Liver (tissue), 10 donors: Measurements from ENCODE around the gene STX5. TPM values are rescaled to one million over a fixed set of nuclear protein-coding genes. Genes with fewer than 3 reads are reported as not detected.
A peak's percentile ranks its signal among the peaks of the same experiment; 100 is the strongest.
"Not testable (repeated sequence)": the region's sequence is repeated elsewhere in the genome, so short reads cannot be mapped to it uniquely, and the experiment has no call there.

Experiments
- DNase-seq: peaks from one replicate; pipeline ENCODE4 v3.0.0-alpha.2; 2017; ENCODE audit warnings: low spot score
- H3K27ac ChIP-seq, 2 donors: one replicate each; pipeline ENCODE4 v1.7.0; 2013; ENCODE audit warnings: inconsistent platforms in 2 of 2, low read length in 2 of 2, control low read depth in 1 of 2, low read depth in 1 of 2, mild to moderate bottlenecking in 1 of 2
- H3K27me3 ChIP-seq, 4 donors: one replicate each; pipeline versions ENCODE4 v1.6.1 to v1.7.0; 2013; ENCODE audit warnings: low read length in 3 of 4, inconsistent platforms in 1 of 4, mild to moderate bottlenecking in 1 of 4, moderate library complexity in 1 of 4; ENCODE audit not compliant: control insufficient read depth in 4 of 4, insufficient read depth in 4 of 4
- H3K36me3 ChIP-seq, 4 donors: one replicate each; pipeline versions ENCODE4 v1.6.1 to v1.7.0; 2013; ENCODE audit warnings: low read length in 3 of 4, mild to moderate bottlenecking in 3 of 4, low read depth in 1 of 4, moderate library complexity in 1 of 4; ENCODE audit not compliant: control insufficient read depth in 4 of 4, insufficient read depth in 3 of 4
- H3K4me1 ChIP-seq, 4 donors: one replicate each; pipeline versions ENCODE4 v1.6.1 to v1.7.0; 2013; ENCODE audit warnings: low read length in 3 of 4, mild to moderate bottlenecking in 3 of 4, moderate library complexity in 1 of 4; ENCODE audit not compliant: control insufficient read depth in 4 of 4, insufficient read depth in 4 of 4
- H3K4me3 ChIP-seq, 3 donors: one replicate each; pipeline versions ENCODE4 v1.6.1 to v1.7.0; 2013; ENCODE audit warnings: low read length in 3 of 3, control low read depth in 1 of 3, low read depth in 1 of 3, mild to moderate bottlenecking in 1 of 3
- H3K9ac ChIP-seq, 2 donors: one replicate each; pipeline ENCODE4 v1.7.0; 2013; ENCODE audit warnings: low read length in 2 of 2, mild to moderate bottlenecking in 2 of 2, moderate library complexity in 2 of 2, control low read depth in 1 of 2, low read depth in 1 of 2
- H3K9me3 ChIP-seq, 4 donors: one replicate each; pipeline versions ENCODE4 v1.6.1 to v1.7.0; 2013; ENCODE audit warnings: low read length in 3 of 4; ENCODE audit not compliant: control insufficient read depth in 4 of 4
- FOXA2 ChIP-seq: IDR thresholded peaks from 2 replicates; pipeline ENCODE4 v1.6.1; 2016; ENCODE audit warnings: antibody characterized with exemption
- GABPA ChIP-seq, 2 donors: IDR thresholded peaks in 1 of 2; conservative IDR thresholded peaks in 1 of 2; 2 replicates each; pipeline ENCODE4 v1.6.1; 2016; ENCODE audit warnings: antibody characterized with exemption in 2 of 2, mild to moderate bottlenecking in 1 of 2, moderate library complexity in 1 of 2
- TAF1 ChIP-seq: conservative IDR thresholded peaks from 2 replicates; pipeline ENCODE4 v1.6.1; 2016; ENCODE audit warnings: antibody characterized with exemption, mild to moderate bottlenecking
- WGBS: extraction: QIAGEN DNeasy Blood & Tissue Kit; methylation state at CpG from one replicate; pipeline ENCODE4 v1.1.7; 2013; 5-methylcytosine and 5-hydroxymethylcytosine counted together
- polyA plus RNA-seq, 2 donors: library from polyadenylated mRNA; stranded (reverse) in 1 of 2; unstranded in 1 of 2; fragments of 200-250 nt in 1 of 2; fragments of >200 nt in 1 of 2; fragmentation: Nextera tagmentation in 1 of 2; extraction: Ambion mirVana in 1 of 2; gene quantifications; one replicate each; pipeline versions ENCODE4 v1.2.1 to v1.2.3, GENCODE V29; 2013 to 2015
- small RNA-seq: library from RNA; depleted of rRNA; stranded (forward); fragments of <200 nt; gene quantifications from one replicate; pipeline ENCODE3, GENCODE V24; 2014
- total RNA-seq, 2 donors: library from RNA; depleted of rRNA; stranded (reverse); fragments of >200 nt; gene quantifications; one replicate each; pipeline ENCODE4 v1.2.3, GENCODE V29; 2014
- TF ChIP-seq, protein P1 (sequence below): IDR thresholded peaks from 2 replicates; pipeline ENCODE4 v1.6.1; 2016; ENCODE audit warnings: antibody characterized with exemption
- donor health status: healthy.
- donor health status: healthy.
- donor health status: healthy.
- donor health status: healthy.
- donor health status: healthy.

Gene STX5
- total and polyA plus RNA-seq, 4 donors = 13.6 to 34.1 (median 26.1) TPM

DNA sequence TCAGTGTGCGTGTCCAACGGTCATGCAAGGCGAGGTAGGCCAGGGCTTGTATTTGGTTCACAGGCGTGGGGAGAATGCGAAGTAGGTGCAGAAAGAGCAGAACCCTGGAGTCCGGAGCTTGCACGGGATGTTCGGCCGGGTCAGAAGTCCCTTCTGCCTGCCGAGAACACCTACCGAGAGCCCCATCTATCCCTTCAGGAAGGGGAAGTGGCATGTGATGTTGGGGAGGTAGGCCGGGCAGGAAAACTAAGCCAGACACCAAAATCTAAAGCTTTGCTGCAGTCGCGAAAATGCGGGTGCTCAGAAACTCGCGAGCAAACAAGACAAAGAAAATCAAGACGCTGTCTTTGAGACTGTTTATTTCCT, 61.1 kb downstream of the STX5 start:
- peaks cover 2 to 23% (median 11%) of the 10 kb centered on the region in 4 donors for H3K36me3 ChIP-seq
- H3K9me3 ChIP-seq = no peaks in the 10 kb centered on the region
- TF ChIP-seq TAF1 (no peak), GABPA (IDR thresholded peaks at IDR 0.05 in 1 of 2, conservative IDR thresholded peaks at IDR 0.05 in 1 of 2) (peak in 1 of 2 donors; percentile 41)
- TF ChIP-seq, protein P1, sequence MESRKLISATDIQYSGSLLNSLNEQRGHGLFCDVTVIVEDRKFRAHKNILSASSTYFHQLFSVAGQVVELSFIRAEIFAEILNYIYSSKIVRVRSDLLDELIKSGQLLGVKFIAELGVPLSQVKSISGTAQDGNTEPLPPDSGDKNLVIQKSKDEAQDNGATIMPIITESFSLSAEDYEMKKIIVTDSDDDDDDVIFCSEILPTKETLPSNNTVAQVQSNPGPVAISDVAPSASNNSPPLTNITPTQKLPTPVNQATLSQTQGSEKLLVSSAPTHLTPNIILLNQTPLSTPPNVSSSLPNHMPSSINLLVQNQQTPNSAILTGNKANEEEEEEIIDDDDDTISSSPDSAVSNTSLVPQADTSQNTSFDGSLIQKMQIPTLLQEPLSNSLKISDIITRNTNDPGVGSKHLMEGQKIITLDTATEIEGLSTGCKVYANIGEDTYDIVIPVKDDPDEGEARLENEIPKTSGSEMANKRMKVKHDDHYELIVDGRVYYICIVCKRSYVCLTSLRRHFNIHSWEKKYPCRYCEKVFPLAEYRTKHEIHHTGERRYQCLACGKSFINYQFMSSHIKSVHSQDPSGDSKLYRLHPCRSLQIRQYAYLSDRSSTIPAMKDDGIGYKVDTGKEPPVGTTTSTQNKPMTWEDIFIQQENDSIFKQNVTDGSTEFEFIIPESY = no peak
- peak overlapping the region; percentile 35 to 57 for H3K9ac ChIP-seq
- WGBS = under 1% methylated on average over 18 of the region's 18 CpGs
- peaks cover 4 to 23% (median 17%) of the 10 kb centered on the region in 4 donors for H3K4me1 ChIP-seq
- DNase-seq = peak; percentile 51
- no peaks in the 10 kb centered on the region for H3K27me3 ChIP-seq
- peak overlapping the region; percentile 94 for H3K27ac ChIP-seq
- peak overlapping the region; percentile 66 to 70 (median 68) for H3K4me3 ChIP-seq

DNA sequence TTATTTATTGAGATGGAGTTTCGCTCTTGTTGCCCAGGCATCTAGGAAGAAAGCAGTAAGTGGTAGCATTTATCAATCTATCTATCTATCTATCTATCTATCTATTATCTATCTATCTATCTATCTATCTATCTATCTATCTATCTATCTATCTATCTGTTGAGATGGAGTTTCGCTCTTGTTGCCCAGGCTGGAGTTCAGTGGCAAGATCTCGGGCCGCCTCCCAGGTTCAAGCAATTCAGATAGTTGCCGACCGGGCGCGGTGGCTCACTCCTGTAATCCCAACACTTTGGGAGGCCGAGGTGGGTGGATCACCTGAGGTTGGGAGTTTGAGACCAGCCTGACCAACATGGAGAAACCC, 71.0 kb downstream of the STX5 start:
- H3K27ac ChIP-seq, H3K9ac ChIP-seq, H3K9me3 ChIP-seq, H3K27me3 ChIP-seq, DNase-seq, H3K36me3 ChIP-seq: not testable (repeated sequence)
- H3K4me1 ChIP-seq = peaks cover 0 to 14% (median 12%) of the 10 kb centered on the region in 4 donors
- 35% methylated on average over 9 of the region's 9 CpGs for WGBS
- H3K4me3 ChIP-seq = peak overlapping the region in 1 of 3 donors; percentile 14

DNA sequence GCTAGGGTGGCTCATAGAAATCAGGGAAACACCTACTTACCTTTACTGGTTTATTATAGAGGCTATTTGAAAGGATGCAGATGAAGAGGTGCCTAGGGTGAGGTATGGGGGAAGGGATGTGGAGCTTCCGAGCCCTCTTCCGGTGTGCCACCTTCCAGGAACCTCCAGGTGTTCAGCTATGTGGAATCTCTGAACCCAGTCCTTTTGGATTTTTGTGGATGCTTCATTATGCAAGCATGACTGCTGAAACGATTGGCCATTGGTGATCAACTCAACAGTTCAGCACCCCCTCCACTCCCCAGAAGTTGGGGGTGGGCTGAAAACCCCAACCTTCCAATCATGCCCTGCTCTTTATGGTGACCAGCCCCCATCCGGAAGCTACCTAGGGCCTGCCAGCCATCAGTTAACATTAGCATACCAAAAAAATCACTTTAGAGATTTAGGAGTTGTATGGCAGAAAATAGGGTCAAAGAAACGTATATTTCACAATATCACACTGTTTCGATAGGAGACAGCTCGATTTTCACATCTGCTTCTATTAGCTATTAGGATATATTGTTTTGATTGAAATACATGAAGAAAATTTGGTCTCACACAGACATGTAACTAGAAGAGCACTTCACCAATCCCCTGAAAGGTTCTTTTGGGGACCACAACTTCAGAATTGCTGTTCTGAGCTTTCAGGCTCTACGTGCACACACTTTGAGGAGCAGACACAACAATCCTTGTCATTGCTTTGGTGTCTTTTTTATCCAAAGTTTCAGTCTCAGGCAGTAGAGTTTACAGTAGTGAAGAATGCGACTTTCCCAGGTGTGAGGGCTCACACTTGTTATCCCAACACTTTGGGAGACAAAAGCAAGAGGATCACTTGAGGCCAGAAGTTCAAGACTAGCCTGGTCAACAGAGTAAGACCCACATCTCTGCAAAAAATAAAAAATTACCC, 73.7 kb downstream of the STX5 start:
- peaks cover 3 to 21% (median 18%) of the 10 kb centered on the region in 4 donors for H3K4me1 ChIP-seq
- no peaks in the 10 kb centered on the region for H3K27me3 ChIP-seq
- 77% methylated on average over 9 of the region's 9 CpGs for WGBS
- TF ChIP-seq FOXA2 = no peak
- DNase-seq = no peak
- H3K27ac ChIP-seq = no peak overlapping the region
- H3K9ac ChIP-seq = no peak overlapping the region
- H3K9me3 ChIP-seq = no peaks in the 10 kb centered on the region
- H3K36me3 ChIP-seq = no peaks in the 10 kb centered on the region
- no peak overlapping the region for H3K4me3 ChIP-seq

Small RNA genes lying within 50 kb of the gene (small RNA-seq; reads per million reads assigned to genes)
- gene MIR6514 (0.31 reads per million, percentile 30 among the genes with 10 or more reads in this experiment), gene RF00099 (not detected), gene RNU6-118P (not detected), gene SNORD22 (not detected), gene SNORD26 (not detected), gene SNORD27 (not detected), gene SNORD28 (not detected), gene SNORD30 (855 reads per million, percentile 99 among the genes with 10 or more reads in this experiment)

Other genes starting within 250 kb of the STX5 start
- gene TUT1, start 240.5 kb downstream of the STX5 start, total RNA-seq = 10 to 100 TPM in 1 of 2 donors, 1 to 10 TPM in 1; 5.6 to 12.1 TPM
- gene TUT1, start 240.5 kb downstream of the STX5 start, polyA plus RNA-seq = 10 to 100 TPM; 15.2 to 15.8 TPM
- gene MTA2, start 230.2 kb downstream of the STX5 start, total RNA-seq = 10 to 100 TPM; 43.1 to 55.3 TPM
- 10 to 100 TPM in 1 of 2 donors, 1 to 10 TPM in 1; 4.4 to 21.4 TPM for gene MTA2, start 230.2 kb downstream of the STX5 start, polyA plus RNA-seq
- gene EML3, start 219.3 kb downstream of the STX5 start, total RNA-seq = 10 to 100 TPM in 1 of 2 donors, 1 to 10 TPM in 1; 6.0 to 17.2 TPM
- 10 to 100 TPM in 1 of 2 donors, 1 to 10 TPM in 1; 9.9 to 19.3 TPM for gene EML3, start 219.3 kb downstream of the STX5 start, polyA plus RNA-seq
- 1 to 10 TPM in 1 of 2 donors, under 1 TPM in 1; 0.84 to 1.3 TPM for gene ROM1, start 218.8 kb downstream of the STX5 start, total RNA-seq
- gene ROM1, start 218.8 kb downstream of the STX5 start, polyA plus RNA-seq = 1 to 10 TPM in 1 of 2 donors, under 1 TPM in 1; 0.86 to 3.9 TPM
- gene B3GAT3, start 210.1 kb downstream of the STX5 start, total RNA-seq = 10 to 100 TPM; 13.1 TPM
- gene B3GAT3, start 210.1 kb downstream of the STX5 start, polyA plus RNA-seq = 10 to 100 TPM; 22.5 to 29.2 TPM
- gene GANAB, start 185.4 kb downstream of the STX5 start, total RNA-seq = 100 to 1,000 TPM; 130 to 209 TPM
- gene GANAB, start 185.4 kb downstream of the STX5 start, polyA plus RNA-seq = 100 to 1,000 TPM in 1 of 2 donors, 10 to 100 TPM in 1; 45.2 to 166 TPM
- 10 to 100 TPM; 12.7 to 17.5 TPM for gene INTS5, start 178.7 kb downstream of the STX5 start, total RNA-seq
- gene INTS5, start 178.7 kb downstream of the STX5 start, polyA plus RNA-seq = 10 to 100 TPM in 1 of 2 donors, 1 to 10 TPM in 1; 6.5 to 14.6 TPM
- gene C11orf98, start 166.8 kb downstream of the STX5 start, total RNA-seq = 10 to 100 TPM; 16.5 to 17.7 TPM
- 10 to 100 TPM; 43.8 to 49.9 TPM for gene C11orf98, start 166.8 kb downstream of the STX5 start, polyA plus RNA-seq
- 1 to 10 TPM; 1.8 to 2.5 TPM for gene CSKMT, start 166.7 kb downstream of the STX5 start, total RNA-seq
- 1 to 10 TPM; 2.1 to 2.4 TPM for gene CSKMT, start 166.7 kb downstream of the STX5 start, polyA plus RNA-seq
- gene UQCC3, start 160.4 kb downstream of the STX5 start, total RNA-seq = 1 to 10 TPM; 2.9 to 6.3 TPM
- gene UQCC3, start 160.4 kb downstream of the STX5 start, polyA plus RNA-seq = 10 to 100 TPM in 1 of 2 donors, 1 to 10 TPM in 1; 7.0 to 12.2 TPM
- 1 to 10 TPM; 3.5 to 4.4 TPM for gene LBHD1, start 159.8 kb downstream of the STX5 start, total RNA-seq
- gene LBHD1, start 159.8 kb downstream of the STX5 start, polyA plus RNA-seq = 1 to 10 TPM; 1.6 to 3.4 TPM
- 10 to 100 TPM; 31.4 to 45.5 TPM for gene UBXN1, start 153.0 kb downstream of the STX5 start, total RNA-seq
- 10 to 100 TPM; 36.8 to 45.7 TPM for gene UBXN1, start 153.0 kb downstream of the STX5 start, polyA plus RNA-seq
- gene LRRN4CL, start 142.5 kb downstream of the STX5 start, total RNA-seq = under 1 TPM in 1 of 2 donors, not detected in 1; 0.08 TPM
- gene LRRN4CL, start 142.5 kb downstream of the STX5 start, polyA plus RNA-seq = under 1 TPM in 1 of 2 donors, not detected in 1; 0.06 TPM
- 10 to 100 TPM; 15.1 to 23.0 TPM for gene BSCL2, start 124.6 kb downstream of the STX5 start, total RNA-seq
- 10 to 100 TPM; 34.5 to 40.0 TPM for gene BSCL2, start 124.6 kb downstream of the STX5 start, polyA plus RNA-seq
- gene GNG3, start 124.4 kb downstream of the STX5 start, total RNA-seq = under 1 TPM in 1 of 2 donors, not detected in 1; 0.19 TPM
- gene GNG3, start 124.4 kb downstream of the STX5 start, polyA plus RNA-seq = not detected
- gene HNRNPUL2, start 104.6 kb downstream of the STX5 start, total RNA-seq = 10 to 100 TPM; 14.0 to 17.0 TPM
- gene HNRNPUL2, start 104.6 kb downstream of the STX5 start, polyA plus RNA-seq = 10 to 100 TPM in 1 of 2 donors, 1 to 10 TPM in 1; 1.3 to 12.0 TPM
- gene TTC9C, start 103.6 kb downstream of the STX5 start, total RNA-seq = 10 to 100 TPM; 12.0 to 16.1 TPM
- 10 to 100 TPM in 1 of 2 donors, 1 to 10 TPM in 1; 10.0 to 14.0 TPM for gene TTC9C, start 103.6 kb downstream of the STX5 start, polyA plus RNA-seq
- 1 to 10 TPM; 5.9 to 6.4 TPM for gene ZBTB3, start 77.9 kb downstream of the STX5 start, total RNA-seq
- gene ZBTB3, start 77.9 kb downstream of the STX5 start, polyA plus RNA-seq = 1 to 10 TPM; 1.5 to 2.6 TPM
- 10 to 100 TPM; 21.9 to 29.0 TPM for gene POLR2G, start 70.5 kb downstream of the STX5 start, total RNA-seq
- 10 to 100 TPM; 42.4 to 46.9 TPM for gene POLR2G, start 70.5 kb downstream of the STX5 start, polyA plus RNA-seq
- 10 to 100 TPM in 1 of 2 donors, 1 to 10 TPM in 1; 8.5 to 25.2 TPM for gene TAF6L, start 60.7 kb downstream of the STX5 start, total RNA-seq
- gene TAF6L, start 60.7 kb downstream of the STX5 start, polyA plus RNA-seq = 10 to 100 TPM in 1 of 2 donors, 1 to 10 TPM in 1; 5.8 to 12.8 TPM
- gene TMEM179B, start 44.6 kb downstream of the STX5 start, total RNA-seq = 10 to 100 TPM; 21.1 to 28.4 TPM
- 10 to 100 TPM; 37.0 to 81.4 TPM for gene TMEM179B, start 44.6 kb downstream of the STX5 start, polyA plus RNA-seq
- 10 to 100 TPM in 1 of 2 donors, 1 to 10 TPM in 1; 9.2 to 11.8 TPM for gene TMEM223, start 40.0 kb downstream of the STX5 start, total RNA-seq
- 10 to 100 TPM; 14.2 to 23.8 TPM for gene TMEM223, start 40.0 kb downstream of the STX5 start, polyA plus RNA-seq
- gene NXF1, start 26.6 kb downstream of the STX5 start, total RNA-seq = 10 to 100 TPM; 17.3 to 38.3 TPM
- gene NXF1, start 26.6 kb downstream of the STX5 start, polyA plus RNA-seq = 10 to 100 TPM; 30.3 to 35.1 TPM
- gene TEX54, start 790 bp upstream of the STX5 start, total RNA-seq = not detected
- 1 to 10 TPM in 1 of 2 donors, not detected in 1; 1.6 TPM for gene TEX54, start 790 bp upstream of the STX5 start, polyA plus RNA-seq
- 10 to 100 TPM; 17.1 to 21.5 TPM for gene WDR74, start 7.5 kb upstream of the STX5 start, total RNA-seq
- 10 to 100 TPM; 19.6 to 22.5 TPM for gene WDR74, start 7.5 kb upstream of the STX5 start, polyA plus RNA-seq
- 10 to 100 TPM; 48.1 to 59.5 TPM for gene SLC3A2, start 48.8 kb upstream of the STX5 start, total RNA-seq
- gene SLC3A2, start 48.8 kb upstream of the STX5 start, polyA plus RNA-seq = 10 to 100 TPM; 34.3 to 53.9 TPM
- not detected for gene CHRM1, start 89.3 kb upstream of the STX5 start, total RNA-seq
- gene CHRM1, start 89.3 kb upstream of the STX5 start, polyA plus RNA-seq = not detected
- not detected for gene SLC22A6, start 152.9 kb upstream of the STX5 start, total RNA-seq
- not detected for gene SLC22A6, start 152.9 kb upstream of the STX5 start, polyA plus RNA-seq
- gene SLC22A8, start 183.8 kb upstream of the STX5 start, total RNA-seq = not detected
- not detected for gene SLC22A8, start 183.8 kb upstream of the STX5 start, polyA plus RNA-seq